Activated CD8-positive, alpha-beta memory T cell treated with anti-CD3 and anti-CD28 coated beads, Interleukin-2, amount 50 U/mL, for 24 hours (primary cell): ENCODE data around the gene HS2ST1.
"Not testable (repeated sequence)": the region's sequence is repeated elsewhere in the genome, so short reads cannot be mapped to it uniquely, and the experiment has no call there.

Experiments used
- DNase-seq: peaks from one replicate; pipeline ENCODE4 v3.0.0-alpha.2; 2020; ENCODE audit errors: extremely low read depth

The HS2ST1 gene

GRCh38 chr1:86925742-86926141 is 11.3 kb downstream of the HS2ST1 start:
- DNase-seq: no peak

- DNase-seq: no peak
Observed at GRCh38 chr1:86926883-86927282, 12.4 kb downstream of the HS2ST1 start.

- no peak for DNase-seq
Observed at GRCh38 chr1:86928819-86929218, 14.4 kb downstream of the HS2ST1 start.

GRCh38 chr1:86933051-86933450 is 18.6 kb downstream of the HS2ST1 start:
- DNase-seq: no peak

GRCh38 chr1:86933562-86934377 is 19.3 kb downstream of the HS2ST1 start:
- no peak for DNase-seq

- no peak for DNase-seq
Observed at GRCh38 chr1:86938450-86938849, 24.0 kb downstream of the HS2ST1 start.

GRCh38 chr1:86938855-86939254 is 24.4 kb downstream of the HS2ST1 start:
- DNase-seq: no peak

- no peak for DNase-seq
Observed at GRCh38 chr1:86939406-86939805, 25.0 kb downstream of the HS2ST1 start.

- DNase-seq: no peak
Observed at GRCh38 chr1:86940599-86940998, 26.2 kb downstream of the HS2ST1 start.

GRCh38 chr1:86942042-86942441 is 27.6 kb downstream of the HS2ST1 start:
- no peak for DNase-seq

- DNase-seq: no peak
Observed at GRCh38 chr1:86942743-86943142, 28.3 kb downstream of the HS2ST1 start.

GRCh38 chr1:86948212-86948611 is 33.8 kb downstream of the HS2ST1 start:
- no peak for DNase-seq

GRCh38 chr1:86950712-86951419 is 36.4 kb downstream of the HS2ST1 start:
- no peak for DNase-seq

GRCh38 chr1:86951430-86951829 is 37.0 kb downstream of the HS2ST1 start:
- DNase-seq: no peak

- no peak for DNase-seq
Observed at GRCh38 chr1:86953167-86953566, 38.7 kb downstream of the HS2ST1 start.

- DNase-seq: no peak
Observed at GRCh38 chr1:86955678-86956077, 41.2 kb downstream of the HS2ST1 start.

- no peak for DNase-seq
Observed at GRCh38 chr1:86956221-86956620, 41.8 kb downstream of the HS2ST1 start.

- no peak for DNase-seq
Observed at GRCh38 chr1:86957221-86957620, 42.8 kb downstream of the HS2ST1 start.

GRCh38 chr1:86960548-86960947 is 46.1 kb downstream of the HS2ST1 start:
- DNase-seq: no peak

GRCh38 chr1:86963841-86964240 is 49.4 kb downstream of the HS2ST1 start:
- not testable (repeated sequence) for DNase-seq

GRCh38 chr1:86965012-86965826 is 50.8 kb downstream of the HS2ST1 start:
- no peak for DNase-seq

- DNase-seq: no peak
Observed at GRCh38 chr1:86965827-86966182, 51.4 kb downstream of the HS2ST1 start.
